ENCODE data around the gene AGBL1. TPM values are rescaled to one million over a fixed set of nuclear protein-coding genes. Genes with fewer than 3 reads are reported as not detected.

AGBL1 gene
- total RNA-seq, 2 donors from 2014 or later, result 0.23 to 0.91 TPM

DNA sequence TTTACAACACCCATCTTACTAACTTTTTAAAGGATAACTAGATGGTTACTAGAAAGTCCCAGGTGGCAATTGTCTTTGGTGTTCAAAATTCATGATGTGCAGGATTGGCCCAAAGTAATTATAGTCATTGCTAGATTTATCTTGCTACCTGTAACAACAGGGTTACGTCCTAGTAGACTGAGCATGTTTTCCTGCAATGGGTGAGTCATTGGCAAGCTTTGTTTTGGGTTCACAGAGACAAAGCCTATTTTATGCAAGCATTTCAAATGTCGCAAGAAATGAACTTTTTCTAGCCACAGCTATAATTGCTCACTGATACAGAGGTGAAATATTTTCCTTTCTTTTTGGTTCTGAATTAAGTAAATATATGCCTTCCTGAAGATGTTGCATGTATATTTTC, 267.6 kb downstream of the AGBL1 start:
- H3K27ac ChIP-seq, result no peak overlapping the region
- no peak for DNase-seq (ENCODE audit: low spot score)
- WGBS, result 69% methylated on average over 2 of the region's 2 CpGs
- TF ChIP-seq POLR2AphosphoS5 (IDR thresholded peaks at IDR 0.05) (no peak), POLR2A (IDR thresholded peaks at IDR 0.05) (no peak)
- TF ChIP-seq, protein P1, sequence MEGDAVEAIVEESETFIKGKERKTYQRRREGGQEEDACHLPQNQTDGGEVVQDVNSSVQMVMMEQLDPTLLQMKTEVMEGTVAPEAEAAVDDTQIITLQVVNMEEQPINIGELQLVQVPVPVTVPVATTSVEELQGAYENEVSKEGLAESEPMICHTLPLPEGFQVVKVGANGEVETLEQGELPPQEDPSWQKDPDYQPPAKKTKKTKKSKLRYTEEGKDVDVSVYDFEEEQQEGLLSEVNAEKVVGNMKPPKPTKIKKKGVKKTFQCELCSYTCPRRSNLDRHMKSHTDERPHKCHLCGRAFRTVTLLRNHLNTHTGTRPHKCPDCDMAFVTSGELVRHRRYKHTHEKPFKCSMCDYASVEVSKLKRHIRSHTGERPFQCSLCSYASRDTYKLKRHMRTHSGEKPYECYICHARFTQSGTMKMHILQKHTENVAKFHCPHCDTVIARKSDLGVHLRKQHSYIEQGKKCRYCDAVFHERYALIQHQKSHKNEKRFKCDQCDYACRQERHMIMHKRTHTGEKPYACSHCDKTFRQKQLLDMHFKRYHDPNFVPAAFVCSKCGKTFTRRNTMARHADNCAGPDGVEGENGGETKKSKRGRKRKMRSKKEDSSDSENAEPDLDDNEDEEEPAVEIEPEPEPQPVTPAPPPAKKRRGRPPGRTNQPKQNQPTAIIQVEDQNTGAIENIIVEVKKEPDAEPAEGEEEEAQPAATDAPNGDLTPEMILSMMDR (IDR thresholded peaks at IDR 0.05), result no peak
- intact Hi-C loops (cut with DNase I), result no loop called here
- no peaks in the 10 kb centered on the region for H3K27me3 ChIP-seq (replicated peaks; ENCODE audit: insufficient read depth)
- no peaks in the 10 kb centered on the region for H3K9me3 ChIP-seq
- H3K36me3 ChIP-seq, result no peaks in the 10 kb centered on the region
- H3K4me1 ChIP-seq (replicated peaks), result no peaks in the 10 kb centered on the region
- H3K4me3 ChIP-seq, result no peak overlapping the region

DNA sequence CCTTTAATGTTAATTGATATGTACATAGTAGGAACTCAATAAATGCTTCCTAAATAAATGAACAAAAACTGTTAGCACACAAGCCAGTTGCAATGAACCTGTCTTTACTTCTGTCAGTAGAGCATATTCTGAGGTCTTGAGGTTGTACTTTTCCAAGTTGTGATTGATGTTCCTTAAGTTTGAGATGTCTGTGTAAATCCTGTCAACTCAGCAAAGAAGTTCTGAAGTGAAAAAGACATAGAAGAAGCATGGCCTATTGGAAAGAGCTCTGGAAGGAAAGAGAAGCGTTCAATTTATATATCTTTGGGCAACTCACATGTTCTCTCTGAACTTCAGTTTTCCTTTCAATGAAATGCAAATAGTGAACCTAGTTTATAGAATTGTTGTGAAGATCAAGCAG, 269.9 kb downstream of the AGBL1 start:
- 94% methylated on average over 1 of the region's 1 CpG for WGBS
- intact Hi-C loops (cut with DNase I), result no loop called here
- no peaks in the 10 kb centered on the region for H3K9me3 ChIP-seq
- H3K4me3 ChIP-seq, result no peak overlapping the region
- DNase-seq (ENCODE audit: low spot score), result no peak
- TF ChIP-seq POLR2AphosphoS5 (IDR thresholded peaks at IDR 0.05), result no peak
- TF ChIP-seq, protein P1 (IDR thresholded peaks at IDR 0.05), result no peak
- TF ChIP-seq POLR2A (IDR thresholded peaks at IDR 0.05), result no peak
- H3K27me3 ChIP-seq (replicated peaks; ENCODE audit: insufficient read depth), result no peaks in the 10 kb centered on the region
- no peak overlapping the region for H3K27ac ChIP-seq
- H3K4me1 ChIP-seq (replicated peaks), result no peaks in the 10 kb centered on the region
- H3K36me3 ChIP-seq, result no peaks in the 10 kb centered on the region

DNA sequence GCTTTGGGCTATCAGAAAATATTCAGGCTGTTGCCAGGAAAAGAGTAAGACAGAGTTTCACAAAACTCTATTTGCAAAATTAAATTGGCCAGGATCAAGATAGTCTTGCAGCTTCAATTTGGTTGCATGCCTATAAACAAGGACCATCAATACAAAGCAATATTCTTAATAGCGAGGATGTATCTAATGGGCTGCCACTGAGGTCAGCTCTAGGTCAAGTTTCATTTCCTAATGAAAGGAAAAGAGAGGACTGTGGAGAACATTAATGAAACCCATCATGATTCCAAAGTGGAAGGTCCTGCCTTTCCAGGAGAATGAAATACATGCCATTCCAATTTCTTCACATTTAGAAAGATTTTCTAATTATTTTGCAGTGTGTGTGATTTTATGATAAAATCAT, 273.5 kb downstream of the AGBL1 start:
- H3K36me3 ChIP-seq, result no peaks in the 10 kb centered on the region
- H3K27ac ChIP-seq, result no peak overlapping the region
- H3K4me3 ChIP-seq, result no peak overlapping the region
- intact Hi-C loops (cut with DNase I), result no loop called here
- no peaks in the 10 kb centered on the region for H3K4me1 ChIP-seq (replicated peaks)
- 71% methylated on average over 1 of the region's 1 CpG for WGBS
- H3K27me3 ChIP-seq (replicated peaks; ENCODE audit: insufficient read depth), result no peaks in the 10 kb centered on the region
- no peak for DNase-seq (ENCODE audit: low spot score)
- H3K9me3 ChIP-seq, result no peaks in the 10 kb centered on the region
- TF ChIP-seq POLR2A (IDR thresholded peaks at IDR 0.05), result no peak
- no peak for TF ChIP-seq POLR2AphosphoS5 (IDR thresholded peaks at IDR 0.05)
- TF ChIP-seq, protein P1 (IDR thresholded peaks at IDR 0.05), result no peak

DNA sequence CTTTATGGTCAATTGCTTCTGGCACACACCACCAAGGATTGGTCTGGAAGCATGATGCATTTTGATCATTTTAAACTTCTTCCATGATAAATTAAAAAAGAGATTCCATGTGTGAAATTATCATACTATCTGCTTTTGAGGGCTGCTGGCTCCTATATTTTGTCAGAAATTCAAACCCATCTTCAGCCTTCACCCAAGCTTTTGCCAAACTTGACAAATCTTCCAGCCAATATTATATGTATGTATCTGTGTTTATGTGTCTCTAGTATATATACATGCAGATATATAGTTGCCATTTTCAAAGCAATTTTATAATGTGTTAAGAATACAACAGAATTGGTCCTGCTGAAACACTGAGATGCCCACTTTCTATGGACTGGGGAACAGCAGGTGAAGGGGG, 275.7 kb downstream of the AGBL1 start:
- intact Hi-C loops (cut with DNase I), result no loop called here
- no peaks in the 10 kb centered on the region for H3K36me3 ChIP-seq
- H3K27ac ChIP-seq, result no peak overlapping the region
- H3K9me3 ChIP-seq, result no peaks in the 10 kb centered on the region
- DNase-seq (ENCODE audit: low spot score), result no peak
- no peaks in the 10 kb centered on the region for H3K27me3 ChIP-seq (replicated peaks; ENCODE audit: insufficient read depth)
- TF ChIP-seq POLR2A (IDR thresholded peaks at IDR 0.05) (no peak), POLR2AphosphoS5 (IDR thresholded peaks at IDR 0.05) (no peak)
- TF ChIP-seq, protein P1 (IDR thresholded peaks at IDR 0.05), result no peak
- H3K4me1 ChIP-seq (replicated peaks), result no peaks in the 10 kb centered on the region
- H3K4me3 ChIP-seq, result no peak overlapping the region

- Histone ChIP-seq H3K36me3 (no peaks in the 10 kb centered on the region), H3K27ac (no peak overlapping the region), H3K9me3 (no peaks in the 10 kb centered on the region), H3K4me1 (replicated peaks) (no peaks in the 10 kb centered on the region), H3K27me3 (replicated peaks; ENCODE audit: insufficient read depth) (no peaks in the 10 kb centered on the region), H3K4me3 (no peak overlapping the region)
- intact Hi-C loops (cut with DNase I), result no loop called here
- no peak for TF ChIP-seq POLR2AphosphoS5 (IDR thresholded peaks at IDR 0.05)
- DNase-seq (ENCODE audit: low spot score), result no peak
- 32% methylated on average over 1 of the region's 1 CpG for WGBS
These were observed 276.1 kb downstream of the AGBL1 start for GRCh38 chr15:86355801-86356200.

Data from prostate gland (tissue), 2 donors.